Measurements from ENCODE around the gene PHKG1.
"Not testable (repeated sequence)": the region's sequence is repeated elsewhere in the genome, so short reads cannot be mapped to it uniquely, and the experiment has no call there.

The PHKG1 gene

DNA sequence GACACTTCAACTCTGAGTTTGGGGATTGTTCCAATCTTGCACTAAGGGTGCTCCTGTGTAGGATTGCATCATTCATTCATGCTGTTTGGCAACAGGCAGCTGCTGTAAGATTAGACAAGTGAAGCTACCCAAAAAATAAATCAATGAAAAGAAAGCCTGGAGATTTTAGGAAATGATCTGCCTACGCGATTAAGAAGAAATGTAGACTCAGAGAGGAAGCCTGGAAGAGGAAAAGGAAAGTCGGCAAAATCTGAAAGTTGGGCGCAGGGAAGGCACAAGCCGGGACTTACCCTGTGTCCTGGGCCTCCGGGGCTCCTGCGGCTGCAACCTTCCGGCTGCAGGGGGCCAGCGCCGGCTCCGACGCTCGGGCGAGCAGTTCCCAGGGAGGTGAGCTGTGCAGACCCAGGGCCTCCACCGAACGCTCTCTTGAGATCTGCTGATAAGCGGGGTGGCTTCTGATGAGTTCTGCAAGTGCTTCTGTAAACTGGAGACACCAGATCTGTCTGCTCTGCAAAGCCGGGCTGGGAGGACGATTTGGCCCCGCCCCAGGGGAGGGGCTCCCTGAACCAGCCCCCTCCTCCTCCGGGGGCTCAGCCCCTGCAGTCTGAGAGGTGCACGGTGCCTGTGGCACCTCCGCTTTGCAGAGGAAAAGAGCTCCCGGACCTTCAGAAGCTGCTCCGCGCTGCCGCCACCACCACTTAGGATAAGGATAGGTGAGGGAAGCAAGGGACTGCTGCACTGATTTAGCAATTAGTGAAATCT lies 58.9 kb downstream of the PHKG1 start:
- no peaks in the 10 kb centered on the region for H3K36me3 ChIP-seq (replicated peaks; ENCODE audit: low read depth, low read length)
- H3K4me2 ChIP-seq (ENCODE audit: low read length), result peak overlapping the region; percentile 79
- no peaks in the 10 kb centered on the region for H4K20me1 ChIP-seq (ENCODE audit: insufficient read depth, low read length)
- TF ChIP-seq EZH2phosphoT487 (IDR thresholded peaks at IDR 0.05; ENCODE audit: low read depth), result no peak
- TF ChIP-seq, protein P1, sequence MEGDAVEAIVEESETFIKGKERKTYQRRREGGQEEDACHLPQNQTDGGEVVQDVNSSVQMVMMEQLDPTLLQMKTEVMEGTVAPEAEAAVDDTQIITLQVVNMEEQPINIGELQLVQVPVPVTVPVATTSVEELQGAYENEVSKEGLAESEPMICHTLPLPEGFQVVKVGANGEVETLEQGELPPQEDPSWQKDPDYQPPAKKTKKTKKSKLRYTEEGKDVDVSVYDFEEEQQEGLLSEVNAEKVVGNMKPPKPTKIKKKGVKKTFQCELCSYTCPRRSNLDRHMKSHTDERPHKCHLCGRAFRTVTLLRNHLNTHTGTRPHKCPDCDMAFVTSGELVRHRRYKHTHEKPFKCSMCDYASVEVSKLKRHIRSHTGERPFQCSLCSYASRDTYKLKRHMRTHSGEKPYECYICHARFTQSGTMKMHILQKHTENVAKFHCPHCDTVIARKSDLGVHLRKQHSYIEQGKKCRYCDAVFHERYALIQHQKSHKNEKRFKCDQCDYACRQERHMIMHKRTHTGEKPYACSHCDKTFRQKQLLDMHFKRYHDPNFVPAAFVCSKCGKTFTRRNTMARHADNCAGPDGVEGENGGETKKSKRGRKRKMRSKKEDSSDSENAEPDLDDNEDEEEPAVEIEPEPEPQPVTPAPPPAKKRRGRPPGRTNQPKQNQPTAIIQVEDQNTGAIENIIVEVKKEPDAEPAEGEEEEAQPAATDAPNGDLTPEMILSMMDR (IDR thresholded peaks at IDR 0.05; ENCODE audit: low read depth, low read length), result no peak
- H2AFZ ChIP-seq (ENCODE audit: low read depth, low read length), result peak overlapping the region; percentile 77
- H3K27me3 ChIP-seq (ENCODE audit: low read depth, low read length), result no peaks in the 10 kb centered on the region
- H3K4me3 ChIP-seq (ENCODE audit: low read length), result peak overlapping the region; percentile 84
- peak overlapping the region; percentile 18 for H3K27ac ChIP-seq (ENCODE audit: low read length)
- no peaks in the 10 kb centered on the region for H3K9me3 ChIP-seq (ENCODE audit: insufficient read depth, low read length)
- no peaks in the 10 kb centered on the region for H3K4me1 ChIP-seq (ENCODE audit: low read length)
- H3K79me2 ChIP-seq (ENCODE audit: low read length), result no peaks in the 10 kb centered on the region
- H3K9ac ChIP-seq (ENCODE audit: low read length), result peak overlapping the region; percentile 64

GRCh38 chr7:56032578-56032977 lies 60.2 kb downstream of the PHKG1 start:
- not testable (repeated sequence) for H3K9ac ChIP-seq (ENCODE audit: low read length); H2AFZ ChIP-seq (ENCODE audit: low read depth, low read length); H3K27me3 ChIP-seq (ENCODE audit: low read depth, low read length); H3K27ac ChIP-seq (ENCODE audit: low read length); H4K20me1 ChIP-seq (ENCODE audit: insufficient read depth, low read length); H3K36me3 ChIP-seq (replicated peaks; ENCODE audit: low read depth, low read length); H3K79me2 ChIP-seq (ENCODE audit: low read length); H3K4me3 ChIP-seq (ENCODE audit: low read length); H3K4me1 ChIP-seq (ENCODE audit: low read length); H3K9me3 ChIP-seq (ENCODE audit: insufficient read depth, low read length); H3K4me2 ChIP-seq (ENCODE audit: low read length)

DNA sequence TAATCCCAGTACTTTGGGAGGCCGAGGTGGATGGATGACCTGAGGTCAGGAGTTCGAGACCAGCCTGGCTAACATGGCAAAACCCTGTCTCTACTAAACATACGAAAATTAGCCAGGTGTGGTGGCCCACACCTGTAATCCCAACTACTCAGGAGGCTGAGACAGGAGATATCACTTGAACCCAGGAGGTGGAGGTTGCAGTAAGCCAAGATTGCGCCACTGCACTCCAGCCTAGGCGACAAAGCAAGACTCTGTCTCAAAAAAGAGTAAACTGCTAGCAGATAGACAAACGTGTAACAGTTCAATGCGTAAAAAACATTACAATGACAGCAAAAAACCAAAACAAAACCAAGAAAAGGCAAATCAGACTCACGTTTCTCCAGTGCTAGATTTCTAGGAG lies 61.2 kb downstream of the PHKG1 start:
- not testable (repeated sequence) for H3K4me2 ChIP-seq (ENCODE audit: low read length); H3K27ac ChIP-seq (ENCODE audit: low read length)

GRCh38 chr7:56030340-56030739 lies 62.4 kb downstream of the PHKG1 start:
- Histone ChIP-seq H3K9me3 (ENCODE audit: insufficient read depth, low read length) (no peaks in the 10 kb centered on the region), H3K36me3 (replicated peaks; ENCODE audit: low read depth, low read length) (no peaks in the 10 kb centered on the region), H3K4me3 (ENCODE audit: low read length) (no peak overlapping the region), H3K27me3 (ENCODE audit: low read depth, low read length) (no peaks in the 10 kb centered on the region), H4K20me1 (ENCODE audit: insufficient read depth, low read length) (no peaks in the 10 kb centered on the region), H3K4me1 (ENCODE audit: low read length) (no peaks in the 10 kb centered on the region), H3K4me2 (ENCODE audit: low read length) (no peak overlapping the region), H2AFZ (ENCODE audit: low read depth, low read length) (no peak overlapping the region), H3K9ac (ENCODE audit: low read length) (no peak overlapping the region), H3K27ac (ENCODE audit: low read length) (no peak overlapping the region), H3K79me2 (ENCODE audit: low read length) (no peaks in the 10 kb centered on the region)
- no peak for TF ChIP-seq EZH2phosphoT487 (IDR thresholded peaks at IDR 0.05; ENCODE audit: low read depth)
- TF ChIP-seq, protein P1 (IDR thresholded peaks at IDR 0.05; ENCODE audit: low read depth, low read length), result no peak

More for the DNA sequence above, 61.2 kb downstream of the PHKG1 start:
- H3K4me1 ChIP-seq (ENCODE audit: low read length); H2AFZ ChIP-seq (ENCODE audit: low read depth, low read length); H3K9me3 ChIP-seq (ENCODE audit: insufficient read depth, low read length); H3K27me3 ChIP-seq (ENCODE audit: low read depth, low read length); H4K20me1 ChIP-seq (ENCODE audit: insufficient read depth, low read length); H3K9ac ChIP-seq (ENCODE audit: low read length); H3K36me3 ChIP-seq (replicated peaks; ENCODE audit: low read depth, low read length); H3K4me3 ChIP-seq (ENCODE audit: low read length); H3K79me2 ChIP-seq (ENCODE audit: low read length): not testable (repeated sequence)
